Stimulated activated memory B cell treated with anti-CD40 and anti-IgM and Interleukin-4, amounts not matched to agents 10 μg/mL and 1 μg/mL and 100 μg/mL, for 72 hours (primary cell): ENCODE results near the gene ARHGEF1.

Source experiments
- ATAC-seq: fragments of 150-1000 bp; cut with Tn5 transposase; 2 replicates; pipeline ENCODE4 v1.10.0; 2021
- H3K27ac Mint-ChIP-seq: one replicate; pipeline ENCODE4 v1.8.0; 2022; ENCODE audit warnings: mild to moderate bottlenecking, mixed read lengths
- H3K27me3 Mint-ChIP-seq: one replicate; pipeline ENCODE4 v1.8.0; 2022; ENCODE audit warnings: mixed read lengths
- H3K36me3 Mint-ChIP-seq: one replicate; pipeline ENCODE4 v1.8.0; 2022; ENCODE audit warnings: mixed read lengths
- H3K4me1 Mint-ChIP-seq: one replicate; pipeline ENCODE4 v1.8.0; 2022; ENCODE audit warnings: mixed read lengths
- H3K4me3 Mint-ChIP-seq: one replicate; pipeline ENCODE4 v1.8.0; 2022; ENCODE audit warnings: mild to moderate bottlenecking, moderate library complexity, mixed read lengths
- H3K9me3 Mint-ChIP-seq: one replicate; pipeline ENCODE4 v1.8.0; 2022; ENCODE audit warnings: mixed read lengths

Gene ARHGEF1

GRCh38 chr19:41882568-41883462 is at the start of gene ARHGEF1:
ARHGEF1 (plus strand) TSS chr19:41883184; CDS start chr19:41888083, 4,899 bp downstream.
- H3K36me3 Mint-ChIP-seq: peaks cover 34% of the 10 kb centered on the region
- peaks cover 76% of the 10 kb centered on the region for H3K4me1 Mint-ChIP-seq

GRCh38 chr19:41837981-41838708 is 44.8 kb upstream of the ARHGEF1 start:
- Mint-ChIP-seq H3K36me3 (no peaks in the 10 kb centered on the region), H3K4me1 (no peaks in the 10 kb centered on the region), H3K27ac (no peak overlapping the region), H3K9me3 (no peaks in the 10 kb centered on the region), H3K4me3 (no peak overlapping the region), H3K27me3 (peaks cover 44% of the 10 kb centered on the region)
- ATAC-seq: no peak

More at GRCh38 chr19:41882568-41883462, at the start of gene ARHGEF1:
- H3K27ac Mint-ChIP-seq: peak within 1 kb of the TSS; percentile 83
- no peaks in the 10 kb centered on the region for H3K9me3 Mint-ChIP-seq
- no peaks in the 10 kb centered on the region for H3K27me3 Mint-ChIP-seq
- ATAC-seq: peak; percentile 44
- H3K4me3 Mint-ChIP-seq: peak within 1 kb of the TSS; percentile 95

- Mint-ChIP-seq H3K27ac (no peak overlapping the region), H3K36me3 (peaks cover 6% of the 10 kb centered on the region), H3K4me3 (no peak overlapping the region), H3K27me3 (peaks cover 54% of the 10 kb centered on the region), H3K9me3 (peaks cover 7% of the 10 kb centered on the region), H3K4me1 (no peaks in the 10 kb centered on the region)
- ATAC-seq: no peak
These were observed 43.8 kb upstream of the ARHGEF1 start for GRCh38 chr19:41839211-41839610.

GRCh38 chr19:41843371-41843770 is 39.6 kb upstream of the ARHGEF1 start:
- H3K36me3 Mint-ChIP-seq: peaks cover 6% of the 10 kb centered on the region
- no peak overlapping the region for H3K4me3 Mint-ChIP-seq

GRCh38 chr19:41844601-41845000 is 38.4 kb upstream of the ARHGEF1 start, which contains the start of gene LYPD4:
LYPD4 (minus strand) TSS chr19:41844683; CDS start chr19:41839285, 5,398 bp downstream.
- ATAC-seq: no peak
- H3K27ac Mint-ChIP-seq: no peak within 1 kb of the TSS

More at GRCh38 chr19:41843371-41843770, 39.6 kb upstream of the ARHGEF1 start:
- no peak overlapping the region for H3K27ac Mint-ChIP-seq
- no peak for ATAC-seq
- peaks cover 36% of the 10 kb centered on the region for H3K27me3 Mint-ChIP-seq
- no peaks in the 10 kb centered on the region for H3K4me1 Mint-ChIP-seq
- H3K9me3 Mint-ChIP-seq: peaks cover 9% of the 10 kb centered on the region

GRCh38 chr19:41845001-41845050 is 38.2 kb upstream of the ARHGEF1 start, which contains the start of gene DMRTC2:
DMRTC2 (plus strand) TSS chr19:41845042; CDS start chr19:41847429, 2,387 bp downstream.
- no peaks in the 10 kb centered on the region for H3K4me1 Mint-ChIP-seq
- H3K27me3 Mint-ChIP-seq: peaks cover 22% of the 10 kb centered on the region
- peaks cover 6% of the 10 kb centered on the region for H3K36me3 Mint-ChIP-seq
- H3K9me3 Mint-ChIP-seq: peaks cover 9% of the 10 kb centered on the region
- H3K27ac Mint-ChIP-seq: no peak within 1 kb of the TSS
- ATAC-seq: no peak
- H3K4me3 Mint-ChIP-seq: no peak within 1 kb of the TSS

More at GRCh38 chr19:41844601-41845000, 38.4 kb upstream of the ARHGEF1 start, which contains the start of gene LYPD4:
- Mint-ChIP-seq H3K27me3 (peaks cover 24% of the 10 kb centered on the region), H3K4me3 (no peak within 1 kb of the TSS), H3K9me3 (peaks cover 9% of the 10 kb centered on the region), H3K4me1 (no peaks in the 10 kb centered on the region), H3K36me3 (peaks cover 6% of the 10 kb centered on the region)

GRCh38 chr19:41845051-41845590 is 37.9 kb upstream of the ARHGEF1 start:
- no peak overlapping the region for H3K27ac Mint-ChIP-seq
- peaks cover 6% of the 10 kb centered on the region for H3K36me3 Mint-ChIP-seq
- no peaks in the 10 kb centered on the region for H3K4me1 Mint-ChIP-seq
- ATAC-seq: peak; percentile 27
- H3K27me3 Mint-ChIP-seq: peaks cover 19% of the 10 kb centered on the region
- no peak overlapping the region for H3K4me3 Mint-ChIP-seq
- peaks cover 9% of the 10 kb centered on the region for H3K9me3 Mint-ChIP-seq

GRCh38 chr19:41847351-41848105 is 35.5 kb upstream of the ARHGEF1 start:
- H3K4me3 Mint-ChIP-seq: no peak overlapping the region

GRCh38 chr19:41848666-41849065 is 34.3 kb upstream of the ARHGEF1 start:
- H3K9me3 Mint-ChIP-seq: peaks cover 7% of the 10 kb centered on the region
- no peak for ATAC-seq

More at GRCh38 chr19:41847351-41848105, 35.5 kb upstream of the ARHGEF1 start:
- Mint-ChIP-seq H3K9me3 (peaks cover 9% of the 10 kb centered on the region), H3K36me3 (peaks cover 6% of the 10 kb centered on the region), H3K4me1 (no peaks in the 10 kb centered on the region), H3K27me3 (peaks cover 14% of the 10 kb centered on the region), H3K27ac (no peak overlapping the region)
- ATAC-seq: no peak

GRCh38 chr19:41849067-41849466 is 33.9 kb upstream of the ARHGEF1 start:
- peak overlapping the region; percentile 12 for H3K27ac Mint-ChIP-seq
- H3K4me3 Mint-ChIP-seq: no peak overlapping the region
- peaks cover 5% of the 10 kb centered on the region for H3K27me3 Mint-ChIP-seq
- no peak for ATAC-seq
- peaks cover 5% of the 10 kb centered on the region for H3K4me1 Mint-ChIP-seq
- peaks cover 3% of the 10 kb centered on the region for H3K9me3 Mint-ChIP-seq
- peaks cover 1% of the 10 kb centered on the region for H3K36me3 Mint-ChIP-seq

More at GRCh38 chr19:41848666-41849065, 34.3 kb upstream of the ARHGEF1 start:
- Mint-ChIP-seq H3K4me1 (peaks cover 3% of the 10 kb centered on the region), H3K36me3 (peaks cover 5% of the 10 kb centered on the region), H3K27ac (peak overlapping the region; percentile 12), H3K27me3 (peaks cover 9% of the 10 kb centered on the region), H3K4me3 (no peak overlapping the region)

GRCh38 chr19:41850381-41850780 is 32.6 kb upstream of the ARHGEF1 start:
- no peak for ATAC-seq
- H3K4me3 Mint-ChIP-seq: no peak overlapping the region
- H3K27ac Mint-ChIP-seq: no peak overlapping the region
- H3K9me3 Mint-ChIP-seq: no peaks in the 10 kb centered on the region
- no peaks in the 10 kb centered on the region for H3K36me3 Mint-ChIP-seq
- H3K4me1 Mint-ChIP-seq: peaks cover 5% of the 10 kb centered on the region
- H3K27me3 Mint-ChIP-seq: no peaks in the 10 kb centered on the region

GRCh38 chr19:41851456-41851855 is 31.5 kb upstream of the ARHGEF1 start:
- peaks cover 5% of the 10 kb centered on the region for H3K4me1 Mint-ChIP-seq
- no peak overlapping the region for H3K4me3 Mint-ChIP-seq
- no peaks in the 10 kb centered on the region for H3K27me3 Mint-ChIP-seq
- H3K9me3 Mint-ChIP-seq: no peaks in the 10 kb centered on the region
- no peaks in the 10 kb centered on the region for H3K36me3 Mint-ChIP-seq
- no peak for ATAC-seq
- peak overlapping the region; percentile 7 for H3K27ac Mint-ChIP-seq

- Mint-ChIP-seq H3K4me3 (no peak overlapping the region), H3K36me3 (no peaks in the 10 kb centered on the region), H3K4me1 (peaks cover 5% of the 10 kb centered on the region), H3K27me3 (no peaks in the 10 kb centered on the region), H3K27ac (no peak overlapping the region), H3K9me3 (no peaks in the 10 kb centered on the region)
- ATAC-seq: no peak
These were observed 29.6 kb upstream of the ARHGEF1 start for GRCh38 chr19:41853344-41853743.

GRCh38 chr19:41853768-41854167 is 29.2 kb upstream of the ARHGEF1 start:
- Mint-ChIP-seq H3K27me3 (no peaks in the 10 kb centered on the region), H3K4me1 (peaks cover 5% of the 10 kb centered on the region)
- ATAC-seq: no peak

GRCh38 chr19:41859213-41859617 is 23.8 kb upstream of the ARHGEF1 start:
- Mint-ChIP-seq H3K4me3 (peak overlapping the region; percentile 93), H3K27ac (peak overlapping the region; percentile 89), H3K36me3 (peaks cover 35% of the 10 kb centered on the region), H3K9me3 (no peaks in the 10 kb centered on the region), H3K4me1 (peaks cover 36% of the 10 kb centered on the region), H3K27me3 (no peaks in the 10 kb centered on the region)
- ATAC-seq: no peak

More at GRCh38 chr19:41853768-41854167, 29.2 kb upstream of the ARHGEF1 start:
- Mint-ChIP-seq H3K36me3 (no peaks in the 10 kb centered on the region), H3K27ac (no peak overlapping the region), H3K4me3 (no peak overlapping the region), H3K9me3 (no peaks in the 10 kb centered on the region)
